ENCODE measurements around the gene CD52.
"Not testable (repeated sequence)": the region's sequence is repeated elsewhere in the genome, so short reads cannot be mapped to it uniquely, and the experiment has no call there.

CD52 gene

GRCh38 chr1:26302733-26303405 is 14.9 kb upstream of the CD52 start:
- no peak for DNase-seq (ENCODE audit: low spot score)

- no peak for DNase-seq (ENCODE audit: low spot score)
These were observed 12.0 kb upstream of the CD52 start for GRCh38 chr1:26305667-26306289.

- DNase-seq (ENCODE audit: low spot score) = peak; percentile 93
These were observed 11.2 kb upstream of the CD52 start, which contains the start of gene UBXN11 for GRCh38 chr1:26306290-26307229. Gene UBXN11, minus strand, starts transcription at chr1:26306636. Its CDS starts 3,753 bp downstream, at chr1:26302883.

- DNase-seq (ENCODE audit: low spot score) = no peak
These were observed 10.4 kb upstream of the CD52 start for GRCh38 chr1:26307363-26307781.

- not testable (repeated sequence) for DNase-seq (ENCODE audit: low spot score)
These were observed 9.5 kb upstream of the CD52 start for GRCh38 chr1:26307966-26308899.

- DNase-seq (ENCODE audit: low spot score) = no peak
These were observed 3.3 kb upstream of the CD52 start for GRCh38 chr1:26314501-26314900.

GRCh38 chr1:26315874-26316850 is 1.6 kb upstream of the CD52 start:
- DNase-seq (ENCODE audit: low spot score) = no peak

- no peak for DNase-seq (ENCODE audit: low spot score)
These were observed 612 bp upstream of the CD52 start for GRCh38 chr1:26317146-26317545.

GRCh38 chr1:26318338-26319064 is 743 bp downstream of the CD52 start:
- no peak for DNase-seq (ENCODE audit: low spot score)

GRCh38 chr1:26320896-26321295 is 3.1 kb downstream of the CD52 start:
- no peak for DNase-seq (ENCODE audit: low spot score)

- peak; percentile 79 for DNase-seq (ENCODE audit: low spot score)
These were observed 3.7 kb downstream of the CD52 start for GRCh38 chr1:26321315-26322041.

GRCh38 chr1:26322042-26322331 is 4.2 kb downstream of the CD52 start:
- no peak for DNase-seq (ENCODE audit: low spot score)

GRCh38 chr1:26323382-26323781 is 5.6 kb downstream of the CD52 start:
- DNase-seq (ENCODE audit: low spot score) = no peak

- no peak for DNase-seq (ENCODE audit: low spot score)
These were observed 6.8 kb downstream of the CD52 start for GRCh38 chr1:26324550-26324949.

GRCh38 chr1:26327956-26328362 is 10.2 kb downstream of the CD52 start:
- DNase-seq (ENCODE audit: low spot score) = no peak

- DNase-seq (ENCODE audit: low spot score) = no peak
These were observed 10.8 kb downstream of the CD52 start for GRCh38 chr1:26328597-26328996.

- DNase-seq (ENCODE audit: low spot score) = not testable (repeated sequence)
These were observed 11.6 kb downstream of the CD52 start for GRCh38 chr1:26329380-26329779.

GRCh38 chr1:26330276-26330675 is 12.5 kb downstream of the CD52 start:
- no peak for DNase-seq (ENCODE audit: low spot score)

- not testable (repeated sequence) for DNase-seq (ENCODE audit: low spot score)
These were observed 15.6 kb downstream of the CD52 start for GRCh38 chr1:26333312-26333711.
